WERI-Rb-1 (cell line): ENCODE measurements around the gene ATXN1.

Experiments
- DNase-seq: peaks from one replicate; pipeline ENCODE4 v3.0.0-alpha.2; 2020
- H3K27ac ChIP-seq: fragments of 250-450 bp; sonication (Bioruptor Pico); 2 replicates; pipeline ENCODE4 v1.5.1; 2020; ENCODE audit warnings: mild to moderate bottlenecking, moderate library complexity
- H3K27me3 ChIP-seq: fragments of 250-450 bp; sonication (Bioruptor Pico); 2 replicates; pipeline ENCODE4 v1.5.1; 2021; ENCODE audit warnings: mild to moderate bottlenecking, low read depth, moderate library complexity; ENCODE audit not compliant: insufficient read depth, severe bottlenecking
- H3K36me3 ChIP-seq: fragments of 250-450 bp; sonication (Bioruptor Pico); 2 replicates; pipeline ENCODE4 v1.5.1; 2020; ENCODE audit warnings: mild to moderate bottlenecking, moderate library complexity
- H3K4me3 ChIP-seq: 2 replicates; pipeline ENCODE4 v1.5.1; 2011; ENCODE audit warnings: low read depth, mild to moderate bottlenecking, control low read depth, low read length
- H3K9me3 ChIP-seq: fragments of 250-450 bp; sonication (Bioruptor Pico); 2 replicates; pipeline ENCODE4 v1.5.1; 2021; ENCODE audit warnings: mild to moderate bottlenecking, moderate library complexity; ENCODE audit not compliant: severe bottlenecking
- TF ChIP-seq, protein P1 (sequence below): IDR thresholded peaks from 2 replicates; pipeline ENCODE4 v1.5.1; 2011; ENCODE audit warnings: low read depth, mild to moderate bottlenecking, control low read depth, inconsistent platforms, low read length

ATXN1 gene

DNA sequence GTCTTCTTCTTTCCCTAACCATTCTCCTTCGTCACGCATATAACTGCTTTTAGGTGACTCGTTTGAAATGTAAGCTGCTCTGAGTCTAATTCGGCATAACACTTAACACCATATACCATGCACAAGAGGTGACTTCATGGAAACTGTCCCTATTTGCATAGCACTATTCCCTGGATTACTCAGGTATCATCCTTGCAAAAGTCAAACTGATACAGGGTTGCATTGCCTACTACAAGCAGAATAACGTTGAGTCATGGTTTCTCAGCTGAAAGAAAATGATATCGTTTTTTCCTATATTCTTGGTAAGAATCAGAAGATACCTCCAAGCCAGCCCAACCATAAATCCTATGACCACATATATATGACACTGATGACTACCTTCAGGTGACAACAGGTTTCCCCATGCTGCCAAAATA lies 227.5 kb downstream of the ATXN1 start:
- no peak overlapping the region for H3K27ac ChIP-seq
- TF ChIP-seq, protein P1, sequence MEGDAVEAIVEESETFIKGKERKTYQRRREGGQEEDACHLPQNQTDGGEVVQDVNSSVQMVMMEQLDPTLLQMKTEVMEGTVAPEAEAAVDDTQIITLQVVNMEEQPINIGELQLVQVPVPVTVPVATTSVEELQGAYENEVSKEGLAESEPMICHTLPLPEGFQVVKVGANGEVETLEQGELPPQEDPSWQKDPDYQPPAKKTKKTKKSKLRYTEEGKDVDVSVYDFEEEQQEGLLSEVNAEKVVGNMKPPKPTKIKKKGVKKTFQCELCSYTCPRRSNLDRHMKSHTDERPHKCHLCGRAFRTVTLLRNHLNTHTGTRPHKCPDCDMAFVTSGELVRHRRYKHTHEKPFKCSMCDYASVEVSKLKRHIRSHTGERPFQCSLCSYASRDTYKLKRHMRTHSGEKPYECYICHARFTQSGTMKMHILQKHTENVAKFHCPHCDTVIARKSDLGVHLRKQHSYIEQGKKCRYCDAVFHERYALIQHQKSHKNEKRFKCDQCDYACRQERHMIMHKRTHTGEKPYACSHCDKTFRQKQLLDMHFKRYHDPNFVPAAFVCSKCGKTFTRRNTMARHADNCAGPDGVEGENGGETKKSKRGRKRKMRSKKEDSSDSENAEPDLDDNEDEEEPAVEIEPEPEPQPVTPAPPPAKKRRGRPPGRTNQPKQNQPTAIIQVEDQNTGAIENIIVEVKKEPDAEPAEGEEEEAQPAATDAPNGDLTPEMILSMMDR, result no peak
- H3K27me3 ChIP-seq, result no peaks in the 10 kb centered on the region
- no peak for DNase-seq
- no peaks in the 10 kb centered on the region for H3K36me3 ChIP-seq
- H3K9me3 ChIP-seq, result no peaks in the 10 kb centered on the region
- no peak overlapping the region for H3K4me3 ChIP-seq

DNA sequence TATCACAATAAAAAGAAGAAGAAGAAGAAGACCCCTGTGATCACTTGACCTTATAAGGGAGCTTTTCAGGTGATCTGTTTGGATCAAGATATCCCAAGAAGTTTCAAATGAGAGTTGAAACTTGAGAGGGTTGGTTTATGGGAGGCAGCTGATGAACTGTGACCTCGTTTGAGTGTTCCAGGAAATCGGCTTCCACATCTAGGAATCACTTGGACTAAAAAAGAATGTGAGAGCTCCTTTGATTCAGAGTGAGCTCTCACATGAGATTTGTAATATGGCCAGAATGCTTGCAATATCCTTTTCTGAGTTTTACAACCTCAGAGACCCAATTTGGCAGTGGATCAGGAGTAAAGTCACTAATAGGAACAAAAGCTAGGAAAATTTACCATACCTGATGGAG lies 228.1 kb downstream of the ATXN1 start:
- Histone ChIP-seq H3K27me3 (no peaks in the 10 kb centered on the region), H3K9me3 (no peaks in the 10 kb centered on the region), H3K27ac (no peak overlapping the region), H3K4me3 (no peak overlapping the region), H3K36me3 (no peaks in the 10 kb centered on the region)
- TF ChIP-seq, protein P1, result no peak
- DNase-seq, result no peak

DNA sequence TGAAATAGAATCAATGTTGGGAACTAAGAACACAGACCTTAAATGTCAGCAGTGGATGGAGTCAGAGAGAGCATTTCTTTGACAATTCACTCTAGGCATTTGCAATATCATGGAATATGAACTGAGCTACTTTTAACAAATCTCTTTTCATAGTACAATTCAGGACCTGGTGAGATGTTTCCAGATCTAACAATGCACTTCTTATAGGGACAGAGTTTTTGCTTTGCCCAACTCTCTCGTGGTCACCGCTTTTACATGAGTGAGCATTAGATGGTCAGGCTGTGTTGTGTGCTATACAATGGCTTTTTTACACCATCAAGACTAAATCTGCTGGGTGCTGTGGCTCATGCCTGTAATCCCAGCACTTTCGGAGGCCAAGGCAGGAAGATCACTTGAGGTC lies 233.6 kb downstream of the ATXN1 start:
- DNase-seq, result no peak
- TF ChIP-seq, protein P1, result no peak
- Histone ChIP-seq H3K9me3 (no peaks in the 10 kb centered on the region), H3K27me3 (no peaks in the 10 kb centered on the region), H3K36me3 (no peaks in the 10 kb centered on the region), H3K4me3 (no peak overlapping the region), H3K27ac (no peak overlapping the region)

DNA sequence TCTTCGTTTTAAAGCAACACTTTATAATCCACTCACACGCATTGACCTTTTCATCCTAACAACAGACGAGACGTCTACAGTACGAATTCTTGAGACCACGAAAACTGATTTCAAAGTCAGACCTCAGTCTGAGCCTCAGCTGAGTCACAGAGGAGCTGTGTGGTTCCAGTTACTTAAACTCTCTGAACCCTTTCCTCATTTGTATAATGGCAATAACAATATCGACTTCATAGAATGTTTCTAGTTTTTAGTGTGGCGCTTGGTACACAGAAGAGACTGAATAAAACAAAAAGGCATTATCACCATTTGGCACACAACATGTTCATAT lies 236.9 kb downstream of the ATXN1 start:
- no peak overlapping the region for H3K27ac ChIP-seq
- H3K27me3 ChIP-seq, result no peaks in the 10 kb centered on the region
- no peak overlapping the region for H3K4me3 ChIP-seq
- no peak for DNase-seq
- H3K36me3 ChIP-seq, result no peaks in the 10 kb centered on the region
- TF ChIP-seq, protein P1, result no peak
- H3K9me3 ChIP-seq, result no peaks in the 10 kb centered on the region

DNA sequence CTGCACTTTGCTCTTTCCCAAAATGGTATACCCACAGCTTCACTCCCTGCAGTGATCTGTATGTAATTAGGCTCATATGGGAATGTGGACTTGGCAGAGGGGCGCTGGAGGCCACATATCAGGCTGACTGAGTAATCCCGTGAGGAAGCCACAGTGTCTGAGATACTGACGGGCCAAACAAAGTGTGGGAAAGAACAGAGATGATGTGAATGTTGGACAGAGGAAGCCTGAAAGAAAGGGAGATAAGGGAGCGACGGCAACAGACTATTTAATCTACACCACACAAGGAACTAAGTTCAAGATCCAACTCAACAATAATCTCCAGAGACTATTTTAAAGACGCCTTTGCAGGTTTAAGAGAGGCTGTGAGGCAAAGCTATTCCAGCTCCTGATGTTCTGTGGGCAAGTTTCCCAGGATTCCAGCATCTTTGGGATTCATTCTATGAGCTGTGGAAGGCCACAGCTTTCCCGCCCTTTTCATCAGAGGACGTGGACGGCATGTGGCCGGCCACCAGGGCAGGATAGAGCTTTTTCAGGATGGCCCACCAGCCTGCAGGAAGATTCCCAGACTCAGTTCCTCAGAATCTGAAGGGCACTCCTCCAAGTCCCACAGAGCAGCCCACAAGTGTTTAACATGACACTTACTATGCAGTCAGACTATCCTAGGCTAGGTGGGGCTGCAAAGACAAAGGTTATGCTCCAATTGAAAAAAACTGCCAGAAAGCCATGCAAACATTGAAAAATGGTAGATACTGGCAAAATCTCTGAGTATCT lies 237.5 kb downstream of the ATXN1 start:
- no peak overlapping the region for H3K27ac ChIP-seq
- DNase-seq, result no peak

More for the DNA sequence above, 237.5 kb downstream of the ATXN1 start:
- Histone ChIP-seq H3K9me3 (no peaks in the 10 kb centered on the region), H3K4me3 (no peak overlapping the region), H3K27me3 (no peaks in the 10 kb centered on the region), H3K36me3 (no peaks in the 10 kb centered on the region)
- TF ChIP-seq, protein P1, result no peak
